H9 (cell line): ENCODE measurements around the gene MGAT4A. TPM values are rescaled to one million over a fixed set of nuclear protein-coding genes. Genes with fewer than 3 reads are reported as not detected.

Experiments used
- DNase-seq: peaks from one replicate; pipeline ENCODE4 v3.0.0-alpha.2; 2017
- H2AFZ ChIP-seq: one replicate; pipeline ENCODE4 v1.6.1; 2013; ENCODE audit warnings: mild to moderate bottlenecking, low read length, control low read depth, moderate library complexity
- H2AK5ac ChIP-seq: 2 replicates; pipeline ENCODE4 v1.6.1; 2013; ENCODE audit warnings: low read length, control low read depth, mixed read lengths; ENCODE audit not compliant: insufficient read length
- H2BK120ac ChIP-seq: one replicate; pipeline ENCODE4 v1.6.1; 2013; ENCODE audit warnings: low read depth, mild to moderate bottlenecking, low read length, control low read depth, inconsistent platforms; ENCODE audit not compliant: poor library complexity, severe bottlenecking
- H2BK12ac ChIP-seq: 2 replicates; pipeline ENCODE4 v1.6.1; 2013; ENCODE audit warnings: low read length, control low read depth, mixed read lengths, low read depth; ENCODE audit not compliant: insufficient read length
- H2BK15ac ChIP-seq: 2 replicates; pipeline ENCODE4 v1.6.1; 2013; ENCODE audit warnings: low read depth, low read length, control low read depth
- H2BK20ac ChIP-seq: one replicate; pipeline ENCODE4 v1.6.1; 2013; ENCODE audit warnings: low read depth, mild to moderate bottlenecking, low read length, control low read depth, inconsistent platforms; ENCODE audit not compliant: poor library complexity, severe bottlenecking
- H2BK5ac ChIP-seq: 2 replicates; pipeline ENCODE4 v1.6.1; 2013; ENCODE audit warnings: low read length, control low read depth, mixed read lengths; ENCODE audit not compliant: insufficient read length
- H3K14ac ChIP-seq: 2 replicates; pipeline ENCODE4 v1.6.1; 2013; ENCODE audit warnings: low read length, control low read depth; ENCODE audit not compliant: insufficient read depth
- H3K18ac ChIP-seq: 2 replicates; pipeline ENCODE4 v1.6.1; 2013; ENCODE audit warnings: low read depth, mild to moderate bottlenecking, mixed read lengths, low read length, control low read depth; ENCODE audit not compliant: insufficient read length
- H3K23ac ChIP-seq: 2 replicates; pipeline ENCODE4 v1.6.1; 2013; ENCODE audit warnings: low read length, control low read depth, mixed read lengths, low read depth; ENCODE audit not compliant: insufficient read length
- H3K23me2 ChIP-seq: 2 replicates; pipeline ENCODE4 v1.6.1; 2013; ENCODE audit warnings: low read depth, mild to moderate bottlenecking, mixed read lengths, low read length, control low read depth; ENCODE audit not compliant: insufficient read length, poor library complexity, severe bottlenecking
- H3K27ac ChIP-seq: 2 replicates; pipeline ENCODE4 v1.5.1; 2013; ENCODE audit warnings: low read length, control low read depth, mixed read lengths, low read depth; ENCODE audit not compliant: insufficient read length
- H3K27me3 ChIP-seq: 2 replicates; pipeline ENCODE4 v1.6.1; 2013; ENCODE audit warnings: low read length, control low read depth, inconsistent platforms; ENCODE audit not compliant: insufficient read depth
- H3K4ac ChIP-seq: 2 replicates; pipeline ENCODE4 v1.6.1; 2013; ENCODE audit warnings: low read depth, mild to moderate bottlenecking, control low read depth, inconsistent platforms, low read length, moderate library complexity
- H3K4me1 ChIP-seq: 2 replicates; pipeline ENCODE4 v1.6.1; 2013; ENCODE audit warnings: low read length, control low read depth, inconsistent platforms; ENCODE audit not compliant: insufficient read depth
- H3K4me2 ChIP-seq: 2 replicates; pipeline ENCODE4 v1.6.1; 2013; ENCODE audit warnings: low read length, control low read depth, mixed read lengths; ENCODE audit not compliant: insufficient read length, insufficient read depth
- H3K56ac ChIP-seq: 2 replicates; pipeline ENCODE4 v1.6.1; 2013; ENCODE audit warnings: low read depth, mild to moderate bottlenecking, mixed read lengths, low read length, control low read depth; ENCODE audit not compliant: insufficient read length
- H3K79me1 ChIP-seq: 2 replicates; pipeline ENCODE4 v1.6.1; 2013; ENCODE audit warnings: low read depth, mild to moderate bottlenecking, moderate library complexity, low read length, control low read depth, inconsistent platforms; ENCODE audit not compliant: insufficient read depth, poor library complexity, severe bottlenecking
- H3K79me2 ChIP-seq: 2 replicates; pipeline ENCODE4 v1.6.1; 2013; ENCODE audit warnings: low read length, control low read depth, inconsistent platforms; ENCODE audit not compliant: insufficient read depth
- H3K9ac ChIP-seq: 2 replicates; pipeline ENCODE4 v1.6.1; 2013; ENCODE audit warnings: low read length, control low read depth, mixed read lengths; ENCODE audit not compliant: insufficient read length; ENCODE audit errors: extremely low read depth
- H3K9me3 ChIP-seq: one replicate; pipeline ENCODE4 v1.6.1; 2013; ENCODE audit warnings: low read depth, low read length, inconsistent platforms; ENCODE audit not compliant: control insufficient read depth
- H3T11ph ChIP-seq: one replicate; pipeline ENCODE4 v1.6.1; 2013; ENCODE audit warnings: mild to moderate bottlenecking, low read length, control low read depth, inconsistent platforms
- H4K20me1 ChIP-seq: one replicate; pipeline ENCODE4 v1.6.1; 2013; ENCODE audit not compliant: control insufficient read depth, insufficient read length, insufficient read depth
- H4K5ac ChIP-seq: 2 replicates; pipeline ENCODE4 v1.6.1; 2013; ENCODE audit warnings: low read depth, mild to moderate bottlenecking, mixed read lengths, low read length, control low read depth; ENCODE audit not compliant: insufficient read length
- H4K8ac ChIP-seq: replicated peaks from 2 replicates; pipeline ENCODE4 v1.6.1; 2013; ENCODE audit warnings: low read length, control low read depth, mixed read lengths, low read depth; ENCODE audit not compliant: insufficient read length
- H4K91ac ChIP-seq: 2 replicates; pipeline ENCODE4 v1.6.1; 2013; ENCODE audit warnings: low read depth, mild to moderate bottlenecking, moderate library complexity, mixed read lengths, low read length, control low read depth; ENCODE audit not compliant: insufficient read length
- H3K27ac Mint-ChIP-seq, 3 experiments: 2 replicates in 2 of 3; 3 replicates in 1 of 3; pipeline ENCODE4 v1.8.0; 2020 to 2021; ENCODE audit warnings: mixed read lengths in 3 of 3, mild to moderate bottlenecking in 1 of 3, moderate library complexity in 1 of 3
- H3K27me3 Mint-ChIP-seq: 2 replicates; pipeline ENCODE4 v1.8.0; 2021; ENCODE audit warnings: low read depth, mild to moderate bottlenecking, moderate library complexity, mixed read lengths
- H3K36me3 Mint-ChIP-seq, 3 experiments: 2 replicates in 2 of 3; 3 replicates in 1 of 3; pipeline ENCODE4 v1.8.0; 2020 to 2021; ENCODE audit warnings: low read depth in 3 of 3, mixed read lengths in 3 of 3; ENCODE audit not compliant: insufficient read depth in 1 of 3
- H3K4me1 Mint-ChIP-seq, 2 experiments: 2 replicates each; pipeline ENCODE4 v1.8.0; 2020; ENCODE audit warnings: mixed read lengths in 2 of 2
- H3K4me3 Mint-ChIP-seq, 2 experiments: 2 replicates in 1 of 2; 3 replicates in 1 of 2; pipeline ENCODE4 v1.8.0; 2020 to 2021; ENCODE audit warnings: mild to moderate bottlenecking in 2 of 2, mixed read lengths in 2 of 2, moderate library complexity in 1 of 2
- H3K9me3 Mint-ChIP-seq, 2 experiments: 2 replicates in 1 of 2; 3 replicates in 1 of 2; pipeline ENCODE4 v1.8.0; 2020; ENCODE audit warnings: mild to moderate bottlenecking in 2 of 2, mixed read lengths in 2 of 2, moderate library complexity in 1 of 2
- CTCF ChIP-seq: fragments of 200-600 bp; sonication (generic); conservative IDR thresholded peaks from 3 replicates; pipeline ENCODE4 v1.8.0; 2021; ENCODE audit warnings: antibody characterized with exemption, mild to moderate bottlenecking
- WGBS: extraction: QIAGEN DNeasy Blood & Tissue Kit; methylation state at CpG from one replicate; pipeline ENCODE4 v1.1.7; 2013; ENCODE audit warnings: missing lambda C conversion rate, low lambda C conversion rate, mixed read lengths; ENCODE audit not compliant: insufficient read length; ENCODE audit errors: extremely low coverage; 5-methylcytosine and 5-hydroxymethylcytosine counted together
- total RNA-seq: library from RNA; stranded (reverse); gene quantifications from 2 replicates; pipeline ENCODE4 v1.2.1, GENCODE V29; 2021

The MGAT4A gene
- total RNA-seq, 1 experiment from 2014 or later: 3.5 TPM

- Histone ChIP-seq H3K9me3 (no peaks in the 10 kb centered on the region), H3K56ac (no peak overlapping the region), H3K27me3 (no peaks in the 10 kb centered on the region), H4K8ac (no peak overlapping the region), H3K27ac (no peak overlapping the region), H2BK5ac (no peak overlapping the region), H2BK120ac (no peak overlapping the region), H3K4ac (no peak overlapping the region), H3K79me1 (no peaks in the 10 kb centered on the region), H3K4me1 (no peaks in the 10 kb centered on the region), H4K20me1 (no peaks in the 10 kb centered on the region), H3K14ac (no peak overlapping the region), H2AK5ac (no peak overlapping the region), H3K9ac (no peak overlapping the region), H2AFZ (no peak overlapping the region), H2BK12ac (no peak overlapping the region), H3K4me2 (no peak overlapping the region), H2BK20ac (no peak overlapping the region), H4K5ac (no peak overlapping the region), H3K23me2 (no peaks in the 10 kb centered on the region), H3T11ph (no peak overlapping the region), H3K79me2 (no peaks in the 10 kb centered on the region), H3K23ac (no peak overlapping the region), H3K18ac (no peak overlapping the region), H2BK15ac (no peak overlapping the region), H4K91ac (no peak overlapping the region)
- no peak for TF ChIP-seq CTCF
- no peak overlapping the region for H3K4me3 Mint-ChIP-seq
- no peaks in the 10 kb centered on the region for H3K9me3 Mint-ChIP-seq
- no CpG with 5 or more reads among the region's 2 CpGs for WGBS
- H3K27ac Mint-ChIP-seq: no peak overlapping the region
- H3K36me3 Mint-ChIP-seq: no peaks in the 10 kb centered on the region
- no peaks in the 10 kb centered on the region for H3K4me1 Mint-ChIP-seq
- peaks cover 5% of the 10 kb centered on the region for H3K27me3 Mint-ChIP-seq
- no peak for DNase-seq
Measured at GRCh38 chr2:98759338-98759737, 28.4 kb upstream of the MGAT4A start.
